Muscle of back (tissue), 11 donors: Measurements from ENCODE around the gene YKT6. TPM values are rescaled to one million over a fixed set of nuclear protein-coding genes. Genes with fewer than 3 reads are reported as not detected.

Experiments used
- DNase-seq, 3 donors: peaks; one replicate each; pipeline versions ENCODE4 v3.0.0 to v3.0.0-alpha.2; 2013
- polyA plus RNA-seq, 10 donors: library from polyadenylated mRNA; unstranded; fragments of 120-200 nt; gene quantifications; one replicate each; pipeline ENCODE4 v1.2.1, GENCODE V29; 2013; ENCODE audit not compliant: insufficient read length in 10 of 10

The YKT6 gene
- polyA plus RNA-seq, 10 donors, result 62.1 to 80.3 (median 68.6) TPM

GRCh38 chr7:44216521-44217222 is 15.9 kb downstream of the YKT6 start:
- DNase-seq, result peak in 1 of 3 donors; percentile 62

GRCh38 chr7:44217223-44217714 is 16.5 kb downstream of the YKT6 start:
- DNase-seq, result no peak

- DNase-seq, result no peak
These were observed 17.1 kb downstream of the YKT6 start for GRCh38 chr7:44217852-44218402.

GRCh38 chr7:44218418-44219201 is 17.8 kb downstream of the YKT6 start:
- DNase-seq, result peak in 1 of 3 donors; percentile 80

- DNase-seq, result no peak
These were observed 18.7 kb downstream of the YKT6 start for GRCh38 chr7:44219371-44220045.

- no peak for DNase-seq
These were observed 19.2 kb downstream of the YKT6 start for GRCh38 chr7:44220046-44220357.

GRCh38 chr7:44220358-44221112 is 19.8 kb downstream of the YKT6 start:
- no peak for DNase-seq

GRCh38 chr7:44221231-44221791 is 20.5 kb downstream of the YKT6 start:
- DNase-seq, result no peak

GRCh38 chr7:44222074-44222473 is 21.3 kb downstream of the YKT6 start:
- no peak for DNase-seq

- DNase-seq, result no peak
These were observed 22.0 kb downstream of the YKT6 start for GRCh38 chr7:44222776-44223261.

- DNase-seq, result no peak
These were observed 22.7 kb downstream of the YKT6 start for GRCh38 chr7:44223362-44224079.

GRCh38 chr7:44224080-44224973 is 23.5 kb downstream of the YKT6 start:
- no peak for DNase-seq

- no peak for DNase-seq
These were observed 24.3 kb downstream of the YKT6 start for GRCh38 chr7:44224974-44225565.

GRCh38 chr7:44225566-44226395 is 25.0 kb downstream of the YKT6 start:
- peak; percentile 22 to 59 (median 40) for DNase-seq

GRCh38 chr7:44226396-44226753 is 25.6 kb downstream of the YKT6 start:
- no peak for DNase-seq

- no peak for DNase-seq
These were observed 27.1 kb downstream of the YKT6 start for GRCh38 chr7:44227911-44228310.

- DNase-seq, result no peak
These were observed 28.0 kb downstream of the YKT6 start for GRCh38 chr7:44228571-44229350.
